HEK293 (cell line): ENCODE results near the gene BTG2.

ENCODE experiments used
- CTCF ChIA-PET: fragments of 350-600 bp; formaldehyde crosslinking; extraction: SDS; loops from one replicate; lab custom pipeline; 2021; ENCODE audit warnings: antibody characterized with exemption; lab: Yijun Ruan, JAX
- POLR2A ChIA-PET: fragments of 300-600 bp; formaldehyde crosslinking; extraction: SDS; loops from one replicate; lab custom pipeline; 2020; ENCODE audit warnings: antibody characterized with exemption, inconsistent platforms; lab: Yijun Ruan, JAX
- H3K27ac ChIP-seq: fragments of 200-500 bp; sonication (Bioruptor generic); 2 replicates; pipeline ENCODE4 v1.5.1; 2014; ENCODE audit warnings: low read depth, low read length, control low read depth, inconsistent platforms; ENCODE audit errors: extremely low read depth
- H3K36me3 ChIP-seq, 2 experiments: fragments of 200-500 bp in 1 of 2; sonication (Bioruptor generic) in 1 of 2; 1 replicate in 1 of 2; 2 replicates in 1 of 2; pipeline ENCODE4 v1.5.1; 2014 to 2017; ENCODE audit warnings: inconsistent platforms in 2 of 2, low read length in 2 of 2; ENCODE audit not compliant: control insufficient read depth in 2 of 2, insufficient read depth in 1 of 2
- H3K4me1 ChIP-seq: fragments of 200-500 bp; sonication (Bioruptor generic); 2 replicates; pipeline ENCODE4 v1.5.1; 2014; ENCODE audit warnings: mild to moderate bottlenecking, low read length, inconsistent platforms; ENCODE audit not compliant: control insufficient read depth, insufficient read depth
- H3K4me3 ChIP-seq: 2 replicates; pipeline ENCODE4 v1.5.1; 2011; ENCODE audit warnings: low read depth, mild to moderate bottlenecking, control low read depth, low read length, moderate library complexity
- H3K9me3 ChIP-seq: fragments of 200-500 bp; sonication (Bioruptor generic); 2 replicates; pipeline ENCODE4 v1.5.1; 2014; ENCODE audit warnings: low read depth, low read length, inconsistent platforms; ENCODE audit not compliant: control insufficient read depth, insufficient read depth
- EGR2 ChIP-seq: fragments of 450-650 bp; formaldehyde crosslinking; IDR thresholded peaks from 2 replicates; pipeline ENCODE4 v1.5.1; 2016; ENCODE audit warnings: low read depth, missing biosample characterization, missing genetic modification characterization
- GLIS2 ChIP-seq: fragments of 450-650 bp; formaldehyde crosslinking; IDR thresholded peaks from 2 replicates; pipeline ENCODE4 v1.5.1; 2016; ENCODE audit warnings: missing biosample characterization, missing genetic modification characterization
- OSR2 ChIP-seq: fragments of 450-650 bp; formaldehyde crosslinking; IDR thresholded peaks from 2 replicates; pipeline ENCODE4 v1.5.1; 2016; ENCODE audit warnings: missing biosample characterization, missing genetic modification characterization
- PRDM4 ChIP-seq: fragments of 450-650 bp; formaldehyde crosslinking; IDR thresholded peaks from 2 replicates; pipeline ENCODE4 v1.5.1; 2017; ENCODE audit warnings: missing biosample characterization, missing genetic modification characterization
- ZFHX2 ChIP-seq: fragments of 450-650 bp; formaldehyde crosslinking; conservative IDR thresholded peaks from 2 replicates; pipeline ENCODE4 v1.5.1; 2016; ENCODE audit warnings: missing biosample characterization, missing genetic modification characterization
- ZNF211 ChIP-seq: fragments of 450-650 bp; formaldehyde crosslinking; IDR thresholded peaks from 2 replicates; pipeline ENCODE4 v1.5.1; 2016; ENCODE audit warnings: low read depth, missing biosample characterization, missing genetic modification characterization
- ZNF248 ChIP-seq: fragments of 450-650 bp; formaldehyde crosslinking; IDR thresholded peaks from 2 replicates; pipeline ENCODE4 v1.5.1; 2017; ENCODE audit warnings: missing biosample characterization, missing genetic modification characterization
- ZNF404 ChIP-seq: fragments of 450-650 bp; formaldehyde crosslinking; IDR thresholded peaks from 2 replicates; pipeline ENCODE4 v1.5.1; 2017; ENCODE audit warnings: missing biosample characterization, missing genetic modification characterization
- ZNF768 ChIP-seq: fragments of 450-650 bp; formaldehyde crosslinking; IDR thresholded peaks from 2 replicates; pipeline ENCODE4 v1.5.1; 2018; ENCODE audit warnings: missing biosample characterization, mild to moderate bottlenecking, missing genetic modification characterization
- ZXDB ChIP-seq: fragments of 450-650 bp; formaldehyde crosslinking; IDR thresholded peaks from 2 replicates; pipeline ENCODE4 v1.5.1; 2016; ENCODE audit warnings: missing biosample characterization, missing genetic modification characterization
- TF ChIP-seq, protein P1 (sequence below): fragments of 450-650 bp; formaldehyde crosslinking; IDR thresholded peaks from 2 replicates; pipeline ENCODE4 v1.5.1; 2017; ENCODE audit warnings: missing biosample characterization, missing genetic modification characterization
- TF ChIP-seq, protein P2 (sequence below): fragments of 450-650 bp; formaldehyde crosslinking; IDR thresholded peaks from 2 replicates; pipeline ENCODE4 v1.5.1; 2016; ENCODE audit warnings: missing biosample characterization, missing genetic modification characterization

Gene BTG2

GRCh38 chr1:203322500-203323179 is 17.3 kb downstream of the BTG2 start (continued):
- TF ChIP-seq PRDM4 (tag by site-specific recombination) = peak; percentile 36

DNA sequence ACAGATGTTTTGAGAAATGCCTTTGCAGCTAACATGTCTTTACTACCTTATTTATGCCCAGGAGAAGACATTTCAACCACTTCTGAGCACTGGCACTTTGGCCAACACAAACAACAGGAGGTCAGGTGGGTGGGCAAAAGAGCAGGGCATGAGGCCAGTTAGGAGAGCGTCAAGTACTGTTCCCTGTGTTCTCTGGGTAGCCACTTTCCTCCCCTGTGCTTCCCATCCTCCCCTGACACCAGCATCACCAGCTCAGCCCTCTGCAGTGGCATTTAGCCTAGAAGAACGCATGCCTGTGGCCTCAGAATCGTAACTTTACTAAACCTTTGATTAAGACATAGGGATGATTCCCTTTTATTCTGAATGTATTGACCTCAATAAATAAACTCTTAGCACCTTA is 18.3 kb downstream of the BTG2 start:
- H3K27ac ChIP-seq = no peak overlapping the region
- peaks cover 38% of the 10 kb centered on the region for H3K4me1 ChIP-seq
- POLR2A ChIA-PET = interaction anchor here (5.8 kb wide), 1 partner anchor 15 kb away, joined by 90 read pairs; the partner anchor contains the start of gene BTG2

GRCh38 chr1:203324105-203325025 is 19.0 kb downstream of the BTG2 start:
- no peak overlapping the region for H3K4me3 ChIP-seq
- no peak for TF ChIP-seq OSR2 (tag by site-specific recombination)
- TF ChIP-seq EGR2 = peak; percentile 54; the same call in 1 of the 2 replicates
- TF ChIP-seq, protein P1, sequence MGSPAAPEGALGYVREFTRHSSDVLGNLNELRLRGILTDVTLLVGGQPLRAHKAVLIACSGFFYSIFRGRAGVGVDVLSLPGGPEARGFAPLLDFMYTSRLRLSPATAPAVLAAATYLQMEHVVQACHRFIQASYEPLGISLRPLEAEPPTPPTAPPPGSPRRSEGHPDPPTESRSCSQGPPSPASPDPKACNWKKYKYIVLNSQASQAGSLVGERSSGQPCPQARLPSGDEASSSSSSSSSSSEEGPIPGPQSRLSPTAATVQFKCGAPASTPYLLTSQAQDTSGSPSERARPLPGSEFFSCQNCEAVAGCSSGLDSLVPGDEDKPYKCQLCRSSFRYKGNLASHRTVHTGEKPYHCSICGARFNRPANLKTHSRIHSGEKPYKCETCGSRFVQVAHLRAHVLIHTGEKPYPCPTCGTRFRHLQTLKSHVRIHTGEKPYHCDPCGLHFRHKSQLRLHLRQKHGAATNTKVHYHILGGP (tag by site-specific recombination) = no peak
- peak; percentile 38 for TF ChIP-seq ZFHX2 (tag by site-specific recombination)
- TF ChIP-seq ZNF404 (tag by site-specific recombination) = no peak
- no peaks in the 10 kb centered on the region for H3K9me3 ChIP-seq
- H3K36me3 ChIP-seq = no peaks in the 10 kb centered on the region
- ChIA-PET POLR2A (interaction anchor here (5.8 kb wide), 1 partner anchor 16 kb away, joined by 90 read pairs; the partner anchor contains the start of gene BTG2), CTCF (interaction anchor here (0.5 to 5.3 kb wide), 11 partner anchors 8 to 735 kb away, joined by 3 to 28 read pairs (median 4); no protein-coding TSS in a partner anchor)
- peak overlapping the region; percentile 56; the same call in 1 of the 2 replicates for H3K27ac ChIP-seq
- H3K4me1 ChIP-seq = peaks cover 42% of the 10 kb centered on the region

More for the DNA sequence above, 18.3 kb downstream of the BTG2 start:
- Histone ChIP-seq H3K4me3 (no peak overlapping the region), H3K9me3 (no peaks in the 10 kb centered on the region), H3K36me3 (no peaks in the 10 kb centered on the region)
- CTCF ChIA-PET = interaction anchor here (0.7 to 5.3 kb wide), 4 partner anchors 17 to 205 kb away, joined by 3 to 28 read pairs (median 4); no protein-coding TSS in a partner anchor
- TF ChIP-seq ZNF768 (tag by site-specific recombination) (no peak), ZNF211 (no peak), ZXDB (tag by site-specific recombination) (no peak), ZNF248 (tag by site-specific recombination) (no peak), GLIS2 (no peak)
- TF ChIP-seq, protein P2, sequence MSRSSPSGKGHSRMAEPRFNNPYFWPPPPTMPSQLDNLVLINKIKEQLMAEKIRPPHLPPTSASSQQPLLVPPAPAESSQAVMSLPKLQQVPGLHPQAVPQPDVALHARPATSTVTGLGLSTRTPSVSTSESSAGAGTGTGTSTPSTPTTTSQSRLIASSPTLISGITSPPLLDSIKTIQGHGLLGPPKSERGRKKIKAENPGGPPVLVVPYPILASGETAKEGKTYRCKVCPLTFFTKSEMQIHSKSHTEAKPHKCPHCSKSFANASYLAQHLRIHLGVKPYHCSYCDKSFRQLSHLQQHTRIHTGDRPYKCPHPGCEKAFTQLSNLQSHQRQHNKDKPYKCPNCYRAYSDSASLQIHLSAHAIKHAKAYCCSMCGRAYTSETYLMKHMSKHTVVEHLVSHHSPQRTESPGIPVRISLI = no peak
